WTC11 (cell line): ENCODE measurements around the gene PDIA2. TPM values are rescaled to one million over a fixed set of nuclear protein-coding genes. Genes with fewer than 3 reads are reported as not detected.
A peak's percentile ranks its signal among the peaks of the same experiment; 100 is the strongest.
"Not testable (repeated sequence)": the region's sequence is repeated elsewhere in the genome, so short reads cannot be mapped to it uniquely, and the experiment has no call there.

Experiments
- ATAC-seq: fragments of 200-7000 bp; cut with Tn5 transposase; 2 replicates; pipeline ENCODE4 v1.10.0; 2021; ENCODE audit warnings: mild to moderate bottlenecking, moderate library complexity
- CTCF ChIA-PET: fragments of 300-600 bp; sonication (Branson Sonifier 250); formaldehyde crosslinking; loops from one replicate; lab custom pipeline; 2021; ENCODE audit warnings: antibody characterized with exemption; lab: Charles Lee
- POLR2A ChIA-PET: fragments of 350-600 bp; sonication (Branson Sonifier 250); formaldehyde crosslinking; loops from one replicate; lab custom pipeline; 2021; ENCODE audit warnings: antibody characterized with exemption; lab: Charles Lee
- DNase-seq: peaks from one replicate; pipeline ENCODE4 v3.0.0; 2021; ENCODE audit warnings: low spot score
- H3K27ac Mint-ChIP-seq: 2 replicates; pipeline ENCODE4 v1.8.0; 2021; ENCODE audit warnings: mixed read lengths
- H3K27me3 Mint-ChIP-seq: 2 replicates; pipeline ENCODE4 v1.8.0; 2021; ENCODE audit warnings: low read depth, mild to moderate bottlenecking, moderate library complexity, mixed read lengths
- H3K36me3 Mint-ChIP-seq: 2 replicates; pipeline ENCODE4 v1.8.0; 2021; ENCODE audit warnings: mixed read lengths
- H3K4me1 Mint-ChIP-seq: 2 replicates; pipeline ENCODE4 v1.8.0; 2022; ENCODE audit warnings: mixed read lengths
- H3K4me3 Mint-ChIP-seq: 2 replicates; pipeline ENCODE4 v1.8.0; 2021; ENCODE audit warnings: mild to moderate bottlenecking, moderate library complexity, mixed read lengths
- H3K9me3 Mint-ChIP-seq: 2 replicates; pipeline ENCODE4 v1.8.0; 2021; ENCODE audit warnings: mixed read lengths
- ATF1 ChIP-seq: sonication (generic); formaldehyde crosslinking; IDR thresholded peaks from 2 replicates; pipeline ENCODE4 v1.8.1; 2023; ENCODE audit warnings: mild to moderate bottlenecking, moderate library complexity, missing genetic modification reagents
- CBFB ChIP-seq: sonication (generic); formaldehyde crosslinking; IDR thresholded peaks from 2 replicates; pipeline ENCODE4 v1.8.1; 2022; ENCODE audit warnings: mild to moderate bottlenecking, low read depth, missing genetic modification reagents
- GABPB1 ChIP-seq: sonication (generic); formaldehyde crosslinking; IDR thresholded peaks from 2 replicates; pipeline ENCODE4 v1.8.1; 2023; ENCODE audit warnings: mild to moderate bottlenecking, missing genetic modification reagents
- NR1H2 ChIP-seq: sonication (generic); formaldehyde crosslinking; IDR thresholded peaks from 2 replicates; pipeline ENCODE4 v1.9.0; 2021; ENCODE audit warnings: mild to moderate bottlenecking, moderate library complexity, missing genetic modification reagents
- NR2C2 ChIP-seq: sonication (generic); formaldehyde crosslinking; IDR thresholded peaks from 2 replicates; pipeline ENCODE4 v1.8.0; 2022; ENCODE audit warnings: mild to moderate bottlenecking, missing genetic modification reagents
- RELA ChIP-seq: sonication (generic); formaldehyde crosslinking; IDR thresholded peaks from 2 replicates; pipeline ENCODE4 v1.8.1; 2022; ENCODE audit warnings: missing genetic modification reagents, mild to moderate bottlenecking, borderline replicate concordance
- SMAD3 ChIP-seq: sonication (generic); formaldehyde crosslinking; IDR thresholded peaks from 2 replicates; pipeline ENCODE4 v1.8.0; 2022; ENCODE audit warnings: missing genetic modification reagents, mild to moderate bottlenecking, borderline replicate concordance
- SMAD4 ChIP-seq: sonication (generic); formaldehyde crosslinking; IDR thresholded peaks from 2 replicates; pipeline ENCODE4 v1.8.0; 2022; ENCODE audit warnings: mild to moderate bottlenecking, missing genetic modification reagents
- ZNF263 ChIP-seq: sonication (generic); formaldehyde crosslinking; IDR thresholded peaks from 2 replicates; pipeline ENCODE4 v1.8.1; 2022; ENCODE audit warnings: low read depth, mild to moderate bottlenecking, moderate library complexity, missing genetic modification reagents
- total RNA-seq: library from RNA; stranded (reverse); gene quantifications from 3 replicates; pipeline ENCODE4 v1.2.3, GENCODE V29; 2021
- TF ChIP-seq, protein P1 (sequence below): fragments of 200-600 bp; IDR thresholded peaks from 2 replicates; pipeline ENCODE4 v1.8.0; 2022; ENCODE audit warnings: antibody characterized with exemption
- TF ChIP-seq, protein P2 (sequence below): sonication (generic); formaldehyde crosslinking; IDR thresholded peaks from 2 replicates; pipeline ENCODE4 v1.8.1; 2023; ENCODE audit warnings: mild to moderate bottlenecking, missing genetic modification reagents
- TF ChIP-seq, protein P3 (sequence below): fragments of 250-450 bp; sonication (Bioruptor Pico); IDR thresholded peaks from 2 replicates; pipeline ENCODE4 v1.9.0; 2021; ENCODE audit warnings: mild to moderate bottlenecking, borderline replicate concordance
- TF ChIP-seq, protein P4 (sequence below): sonication (generic); formaldehyde crosslinking; IDR thresholded peaks from 2 replicates; pipeline ENCODE4 v1.8.0; 2022; ENCODE audit warnings: missing genetic modification reagents

PDIA2 gene
- total RNA-seq, 1 experiment from 2014 or later = 2.4 TPM

DNA sequence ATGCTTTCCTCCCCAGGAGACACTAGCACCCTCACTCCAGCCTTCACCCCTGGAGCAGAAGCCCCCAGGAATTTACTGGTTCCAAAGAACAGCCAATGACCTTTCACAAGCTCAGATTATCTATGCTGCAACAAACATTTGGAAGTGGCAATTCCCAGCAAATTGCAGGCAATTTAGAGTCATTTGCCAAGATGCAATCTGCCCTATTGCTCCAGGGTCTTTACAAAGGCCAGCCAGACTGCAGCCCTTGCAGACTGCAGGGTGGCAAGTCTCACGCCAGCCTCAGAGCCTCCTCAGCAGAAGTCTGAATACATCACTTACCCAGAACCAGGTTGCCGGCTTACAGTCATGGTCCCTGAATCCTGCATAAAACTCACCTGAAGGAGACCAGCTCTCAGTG lies 47.8 kb downstream of the PDIA2 start (continued):
- TF ChIP-seq SMAD4 (CRISPR knock-in tag) (no peak), SMAD3 (CRISPR knock-in tag) (no peak)

DNA sequence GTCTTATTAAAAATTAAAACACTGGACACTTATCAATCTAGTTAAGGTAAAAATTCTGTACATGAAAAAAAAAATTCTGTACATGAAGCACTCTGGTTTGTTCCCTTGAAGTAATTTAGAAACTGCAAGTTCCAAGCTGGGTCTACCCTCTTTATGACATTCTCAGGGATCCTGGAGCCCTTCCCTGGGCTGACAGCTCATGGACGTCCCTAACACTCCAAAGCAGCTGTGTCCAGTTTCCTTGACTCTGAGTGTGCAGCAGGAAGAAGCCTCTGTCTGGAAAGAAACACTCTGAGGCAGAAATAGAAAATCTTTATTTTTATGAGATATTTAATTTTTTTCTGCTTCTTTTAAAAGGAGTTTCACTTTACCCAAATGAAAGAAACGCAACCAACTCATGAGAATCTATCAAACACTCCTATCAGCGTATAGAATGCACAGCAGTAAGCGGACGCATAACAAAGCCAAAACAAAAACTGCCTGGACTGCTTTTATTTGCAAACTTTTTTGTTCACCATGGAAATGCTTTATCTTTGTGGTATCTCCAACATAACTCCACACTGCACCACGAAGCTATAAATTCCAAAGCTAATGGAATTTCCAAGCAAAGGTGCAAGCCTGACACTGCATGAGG lies 48.3 kb downstream of the PDIA2 start:
- H3K27me3 Mint-ChIP-seq, H3K9me3 Mint-ChIP-seq, H3K4me1 Mint-ChIP-seq, DNase-seq, ATAC-seq, H3K36me3 Mint-ChIP-seq, H3K4me3 Mint-ChIP-seq: not testable (repeated sequence)
- POLR2A ChIA-PET = interaction anchor here (0.7 kb wide), 1 partner anchor 9 kb away, joined by 3 read pairs; no protein-coding TSS in a partner anchor
- peak overlapping the region; percentile 65 for H3K27ac Mint-ChIP-seq
- CTCF ChIA-PET = interaction anchor here (0.9 to 1.2 kb wide), 3 partner anchors 10 to 22 kb away, joined by 3 to 6 read pairs (median 5); no protein-coding TSS in a partner anchor

DNA sequence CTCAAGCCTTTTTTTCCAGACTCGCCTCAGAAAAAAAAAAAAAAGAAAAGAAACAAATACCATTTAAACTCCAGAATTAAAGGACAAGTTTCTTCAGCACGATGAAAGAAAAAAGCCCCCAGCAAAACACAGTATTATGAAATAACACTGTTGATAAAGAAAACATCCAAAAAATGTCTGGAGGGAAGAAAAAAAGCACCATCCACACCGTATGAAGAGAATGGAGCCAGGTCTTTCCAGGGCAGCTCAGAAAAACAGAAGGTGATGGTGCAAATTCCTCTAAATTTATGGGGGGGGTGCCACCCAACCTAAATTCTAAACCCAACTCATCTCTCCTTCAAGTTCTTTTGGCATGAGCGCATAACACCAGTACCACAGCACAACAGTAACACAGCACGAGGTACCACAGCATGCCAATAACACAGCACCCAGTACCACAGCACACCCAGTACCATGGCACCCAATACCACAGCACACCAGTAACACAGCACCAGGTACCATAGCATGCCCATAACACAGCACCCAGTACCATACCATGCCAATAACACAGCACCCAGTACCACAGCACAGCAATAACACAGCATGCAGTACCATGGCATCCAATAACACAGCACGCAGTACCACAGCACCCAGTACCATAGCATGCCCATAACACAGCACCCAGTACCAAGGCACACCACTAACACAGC lies 50.6 kb downstream of the PDIA2 start:
- Mint-ChIP-seq H3K36me3 (no peaks in the 10 kb centered on the region), H3K4me3 (no peak overlapping the region), H3K27me3 (no peaks in the 10 kb centered on the region), H3K4me1 (peaks cover 8% of the 10 kb centered on the region), H3K27ac (peak overlapping the region; percentile 65; the same call in 1 of the 2 replicates), H3K9me3 (peaks cover 5% of the 10 kb centered on the region; the same call in 1 of the 2 replicates)
- DNase-seq (no peak), ATAC-seq (no peak)
- CTCF ChIA-PET = interaction anchor here (0.6 kb wide), 1 partner anchor 8 kb away, joined by 3 read pairs; no protein-coding TSS in a partner anchor
- POLR2A ChIA-PET = no interaction called here
- TF ChIP-seq CBFB (CRISPR knock-in tag) = no peak
- TF ChIP-seq, protein P1, sequence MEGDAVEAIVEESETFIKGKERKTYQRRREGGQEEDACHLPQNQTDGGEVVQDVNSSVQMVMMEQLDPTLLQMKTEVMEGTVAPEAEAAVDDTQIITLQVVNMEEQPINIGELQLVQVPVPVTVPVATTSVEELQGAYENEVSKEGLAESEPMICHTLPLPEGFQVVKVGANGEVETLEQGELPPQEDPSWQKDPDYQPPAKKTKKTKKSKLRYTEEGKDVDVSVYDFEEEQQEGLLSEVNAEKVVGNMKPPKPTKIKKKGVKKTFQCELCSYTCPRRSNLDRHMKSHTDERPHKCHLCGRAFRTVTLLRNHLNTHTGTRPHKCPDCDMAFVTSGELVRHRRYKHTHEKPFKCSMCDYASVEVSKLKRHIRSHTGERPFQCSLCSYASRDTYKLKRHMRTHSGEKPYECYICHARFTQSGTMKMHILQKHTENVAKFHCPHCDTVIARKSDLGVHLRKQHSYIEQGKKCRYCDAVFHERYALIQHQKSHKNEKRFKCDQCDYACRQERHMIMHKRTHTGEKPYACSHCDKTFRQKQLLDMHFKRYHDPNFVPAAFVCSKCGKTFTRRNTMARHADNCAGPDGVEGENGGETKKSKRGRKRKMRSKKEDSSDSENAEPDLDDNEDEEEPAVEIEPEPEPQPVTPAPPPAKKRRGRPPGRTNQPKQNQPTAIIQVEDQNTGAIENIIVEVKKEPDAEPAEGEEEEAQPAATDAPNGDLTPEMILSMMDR = no peak
- TF ChIP-seq, protein P2, sequence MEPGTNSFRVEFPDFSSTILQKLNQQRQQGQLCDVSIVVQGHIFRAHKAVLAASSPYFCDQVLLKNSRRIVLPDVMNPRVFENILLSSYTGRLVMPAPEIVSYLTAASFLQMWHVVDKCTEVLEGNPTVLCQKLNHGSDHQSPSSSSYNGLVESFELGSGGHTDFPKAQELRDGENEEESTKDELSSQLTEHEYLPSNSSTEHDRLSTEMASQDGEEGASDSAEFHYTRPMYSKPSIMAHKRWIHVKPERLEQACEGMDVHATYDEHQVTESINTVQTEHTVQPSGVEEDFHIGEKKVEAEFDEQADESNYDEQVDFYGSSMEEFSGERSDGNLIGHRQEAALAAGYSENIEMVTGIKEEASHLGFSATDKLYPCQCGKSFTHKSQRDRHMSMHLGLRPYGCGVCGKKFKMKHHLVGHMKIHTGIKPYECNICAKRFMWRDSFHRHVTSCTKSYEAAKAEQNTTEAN (CRISPR knock-in tag) = no peak
- no peak for TF ChIP-seq GABPB1 (CRISPR knock-in tag)
- no peak for TF ChIP-seq NR2C2 (CRISPR knock-in tag)
- no peak for TF ChIP-seq ATF1 (CRISPR knock-in tag)
- TF ChIP-seq NR1H2 (CRISPR knock-in tag) = no peak
- TF ChIP-seq, protein P3, sequence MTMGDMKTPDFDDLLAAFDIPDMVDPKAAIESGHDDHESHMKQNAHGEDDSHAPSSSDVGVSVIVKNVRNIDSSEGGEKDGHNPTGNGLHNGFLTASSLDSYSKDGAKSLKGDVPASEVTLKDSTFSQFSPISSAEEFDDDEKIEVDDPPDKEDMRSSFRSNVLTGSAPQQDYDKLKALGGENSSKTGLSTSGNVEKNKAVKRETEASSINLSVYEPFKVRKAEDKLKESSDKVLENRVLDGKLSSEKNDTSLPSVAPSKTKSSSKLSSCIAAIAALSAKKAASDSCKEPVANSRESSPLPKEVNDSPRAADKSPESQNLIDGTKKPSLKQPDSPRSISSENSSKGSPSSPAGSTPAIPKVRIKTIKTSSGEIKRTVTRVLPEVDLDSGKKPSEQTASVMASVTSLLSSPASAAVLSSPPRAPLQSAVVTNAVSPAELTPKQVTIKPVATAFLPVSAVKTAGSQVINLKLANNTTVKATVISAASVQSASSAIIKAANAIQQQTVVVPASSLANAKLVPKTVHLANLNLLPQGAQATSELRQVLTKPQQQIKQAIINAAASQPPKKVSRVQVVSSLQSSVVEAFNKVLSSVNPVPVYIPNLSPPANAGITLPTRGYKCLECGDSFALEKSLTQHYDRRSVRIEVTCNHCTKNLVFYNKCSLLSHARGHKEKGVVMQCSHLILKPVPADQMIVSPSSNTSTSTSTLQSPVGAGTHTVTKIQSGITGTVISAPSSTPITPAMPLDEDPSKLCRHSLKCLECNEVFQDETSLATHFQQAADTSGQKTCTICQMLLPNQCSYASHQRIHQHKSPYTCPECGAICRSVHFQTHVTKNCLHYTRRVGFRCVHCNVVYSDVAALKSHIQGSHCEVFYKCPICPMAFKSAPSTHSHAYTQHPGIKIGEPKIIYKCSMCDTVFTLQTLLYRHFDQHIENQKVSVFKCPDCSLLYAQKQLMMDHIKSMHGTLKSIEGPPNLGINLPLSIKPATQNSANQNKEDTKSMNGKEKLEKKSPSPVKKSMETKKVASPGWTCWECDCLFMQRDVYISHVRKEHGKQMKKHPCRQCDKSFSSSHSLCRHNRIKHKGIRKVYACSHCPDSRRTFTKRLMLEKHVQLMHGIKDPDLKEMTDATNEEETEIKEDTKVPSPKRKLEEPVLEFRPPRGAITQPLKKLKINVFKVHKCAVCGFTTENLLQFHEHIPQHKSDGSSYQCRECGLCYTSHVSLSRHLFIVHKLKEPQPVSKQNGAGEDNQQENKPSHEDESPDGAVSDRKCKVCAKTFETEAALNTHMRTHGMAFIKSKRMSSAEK = no peak
- TF ChIP-seq ZNF263 (CRISPR knock-in tag) = no peak
- TF ChIP-seq, protein P4, sequence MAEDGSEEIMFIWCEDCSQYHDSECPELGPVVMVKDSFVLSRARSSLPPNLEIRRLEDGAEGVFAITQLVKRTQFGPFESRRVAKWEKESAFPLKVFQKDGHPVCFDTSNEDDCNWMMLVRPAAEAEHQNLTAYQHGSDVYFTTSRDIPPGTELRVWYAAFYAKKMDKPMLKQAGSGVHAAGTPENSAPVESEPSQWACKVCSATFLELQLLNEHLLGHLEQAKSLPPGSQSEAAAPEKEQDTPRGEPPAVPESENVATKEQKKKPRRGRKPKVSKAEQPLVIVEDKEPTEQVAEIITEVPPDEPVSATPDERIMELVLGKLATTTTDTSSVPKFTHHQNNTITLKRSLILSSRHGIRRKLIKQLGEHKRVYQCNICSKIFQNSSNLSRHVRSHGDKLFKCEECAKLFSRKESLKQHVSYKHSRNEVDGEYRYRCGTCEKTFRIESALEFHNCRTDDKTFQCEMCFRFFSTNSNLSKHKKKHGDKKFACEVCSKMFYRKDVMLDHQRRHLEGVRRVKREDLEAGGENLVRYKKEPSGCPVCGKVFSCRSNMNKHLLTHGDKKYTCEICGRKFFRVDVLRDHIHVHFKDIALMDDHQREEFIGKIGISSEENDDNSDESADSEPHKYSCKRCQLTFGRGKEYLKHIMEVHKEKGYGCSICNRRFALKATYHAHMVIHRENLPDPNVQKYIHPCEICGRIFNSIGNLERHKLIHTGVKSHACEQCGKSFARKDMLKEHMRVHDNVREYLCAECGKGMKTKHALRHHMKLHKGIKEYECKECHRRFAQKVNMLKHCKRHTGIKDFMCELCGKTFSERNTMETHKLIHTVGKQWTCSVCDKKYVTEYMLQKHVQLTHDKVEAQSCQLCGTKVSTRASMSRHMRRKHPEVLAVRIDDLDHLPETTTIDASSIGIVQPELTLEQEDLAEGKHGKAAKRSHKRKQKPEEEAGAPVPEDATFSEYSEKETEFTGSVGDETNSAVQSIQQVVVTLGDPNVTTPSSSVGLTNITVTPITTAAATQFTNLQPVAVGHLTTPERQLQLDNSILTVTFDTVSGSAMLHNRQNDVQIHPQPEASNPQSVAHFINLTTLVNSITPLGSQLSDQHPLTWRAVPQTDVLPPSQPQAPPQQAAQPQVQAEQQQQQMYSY (CRISPR knock-in tag) = no peak
- TF ChIP-seq RELA (CRISPR knock-in tag) = no peak

DNA sequence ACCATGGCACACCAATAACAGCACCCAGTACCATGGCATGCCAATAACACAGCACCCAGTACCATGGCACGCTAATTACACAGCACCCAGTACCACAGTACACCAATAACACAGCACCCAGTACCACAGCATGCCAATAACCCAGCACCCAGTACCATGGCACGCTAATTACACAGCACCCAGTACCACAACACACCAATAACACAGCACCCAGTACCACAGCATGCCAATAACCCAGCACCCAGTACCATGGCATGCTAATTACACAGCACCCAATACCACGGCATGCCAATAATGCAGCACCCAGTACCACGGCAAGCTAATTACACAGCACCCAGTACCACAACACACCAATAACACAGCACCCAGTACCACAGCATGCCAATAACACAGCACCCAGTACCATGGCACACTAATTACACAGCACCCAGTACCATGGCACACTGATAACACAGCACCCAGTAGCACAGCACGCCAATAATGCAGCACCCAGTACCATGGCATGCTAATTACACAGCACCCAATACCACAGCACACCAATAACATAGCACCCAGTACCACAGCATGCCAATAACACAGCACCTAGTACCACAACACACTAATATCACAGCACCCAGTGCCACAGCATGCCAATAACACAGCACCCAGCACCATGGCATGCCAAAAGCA lies 51.3 kb downstream of the PDIA2 start:
- H3K27ac Mint-ChIP-seq, POLR2A ChIA-PET, ATAC-seq, H3K27me3 Mint-ChIP-seq, DNase-seq, H3K4me1 Mint-ChIP-seq, CTCF ChIA-PET, H3K9me3 Mint-ChIP-seq, H3K36me3 Mint-ChIP-seq, H3K4me3 Mint-ChIP-seq: not testable (repeated sequence)
